Neural cell (in vitro differentiated cells): Measurements from ENCODE around the gene INO80D. TPM values are rescaled to one million over a fixed set of nuclear protein-coding genes. Genes with fewer than 3 reads are reported as not detected.

ENCODE experiments used
- H2AFZ ChIP-seq: fragments of 200-600, 300-800 bp; sonication (generic), shearing (Covaris generic); 2 replicates; pipeline ENCODE4 v1.6.0; 2014; ENCODE audit warnings: low read depth, mild to moderate bottlenecking, antibody characterized with exemption, low read length, moderate library complexity
- H3F3A ChIP-seq: fragments of 200-600 bp; shearing (Covaris generic); 2 replicates; pipeline ENCODE4 v1.6.1; 2016; ENCODE audit warnings: mild to moderate bottlenecking, moderate library complexity, mixed read lengths, antibody characterized with exemption, low read length; ENCODE audit not compliant: insufficient read depth, poor library complexity, severe bottlenecking
- H3K27ac ChIP-seq: fragments of 200-600, 300-800 bp; sonication (generic), shearing (Covaris generic); 2 replicates; pipeline ENCODE4 v1.5.1; 2014; ENCODE audit warnings: mild to moderate bottlenecking, low read length, moderate library complexity
- H3K27me3 ChIP-seq: fragments of 300-800, 200-600 bp; sonication (generic), shearing (Covaris generic); 2 replicates; pipeline ENCODE4 v1.6.0; 2014; ENCODE audit warnings: mild to moderate bottlenecking, low read depth, low read length, moderate library complexity; ENCODE audit not compliant: insufficient read depth
- H3K36me3 ChIP-seq: fragments of 300-800, 200-600 bp; sonication (generic), shearing (Covaris generic); 2 replicates; pipeline ENCODE4 v1.5.1; 2014; ENCODE audit warnings: mild to moderate bottlenecking, antibody characterized with exemption, low read length, moderate library complexity; ENCODE audit not compliant: insufficient read depth
- H3K4me2 ChIP-seq: fragments of 300-800, 200-600 bp; sonication (generic), shearing (Covaris generic); 2 replicates; pipeline ENCODE4 v1.6.0; 2014; ENCODE audit warnings: mild to moderate bottlenecking, low read length
- H3K4me3 ChIP-seq: fragments of 300-800, 200-600 bp; sonication (generic), shearing (Covaris generic); 2 replicates; pipeline ENCODE4 v1.5.1; 2014; ENCODE audit warnings: mild to moderate bottlenecking, low read length, moderate library complexity
- H3K79me2 ChIP-seq: fragments of 200-600 bp; shearing (Covaris generic); replicated peaks from 2 replicates; pipeline ENCODE4 v1.6.0; 2014; ENCODE audit warnings: mild to moderate bottlenecking, low read length, moderate library complexity; ENCODE audit not compliant: insufficient read depth
- H3K9ac ChIP-seq: fragments of 300-800, 200-600 bp; sonication (generic), shearing (Covaris generic); 2 replicates; pipeline ENCODE4 v1.6.1; 2016; ENCODE audit warnings: mild to moderate bottlenecking, low read length, mixed read lengths
- H3K9me2 ChIP-seq: fragments of 200-600 bp; shearing (Covaris generic); 2 replicates; pipeline ENCODE4 v1.6.1; 2016; ENCODE audit warnings: mild to moderate bottlenecking, low read length, mixed read lengths; ENCODE audit not compliant: insufficient read depth
- H3K9me3 ChIP-seq: fragments of 200-600, 300-800 bp; sonication (generic), shearing (Covaris generic); 2 replicates; pipeline ENCODE4 v1.6.1; 2016; ENCODE audit warnings: mild to moderate bottlenecking, mixed run types, low read length, moderate library complexity, mixed read lengths
- H4K20me1 ChIP-seq: fragments of 200-600 bp; shearing (Covaris generic); 2 replicates; pipeline ENCODE4 v1.6.1; 2016; ENCODE audit warnings: mild to moderate bottlenecking, mixed run types; ENCODE audit not compliant: insufficient read depth
- CTCF ChIP-seq: fragments of 450-650 bp; IDR thresholded peaks from 2 replicates; pipeline ENCODE4 v1.5.1; 2014; ENCODE audit warnings: antibody characterized with exemption, mild to moderate bottlenecking, moderate library complexity; ENCODE audit not compliant: poor library complexity, severe bottlenecking
- EP300 ChIP-seq: fragments of 450-650 bp; conservative IDR thresholded peaks from 2 replicates; pipeline ENCODE4 v1.6.1; 2014; ENCODE audit warnings: antibody characterized with exemption, mild to moderate bottlenecking, moderate library complexity; ENCODE audit not compliant: poor library complexity, severe bottlenecking
- EZH2 ChIP-seq: fragments of 200-600, 300-800 bp; shearing (Covaris generic), sonication (generic); IDR thresholded peaks from 2 replicates; pipeline ENCODE4 v1.6.1; 2014; ENCODE audit warnings: antibody characterized with exemption, low read length, borderline replicate concordance, mild to moderate bottlenecking; ENCODE audit not compliant: insufficient read depth, poor library complexity, severe bottlenecking
- MXI1 ChIP-seq: fragments of 450-650 bp; conservative IDR thresholded peaks from 2 replicates; pipeline ENCODE4 v1.6.1; 2014; ENCODE audit warnings: antibody characterized with exemption, mild to moderate bottlenecking; ENCODE audit not compliant: poor library complexity, severe bottlenecking
- POLR2AphosphoS5 ChIP-seq: IDR thresholded peaks from 2 replicates; pipeline ENCODE4 v1.6.1; 2012
- RAD21 ChIP-seq: fragments of 450-650 bp; conservative IDR thresholded peaks from 2 replicates; pipeline ENCODE4 v1.6.1; 2014; ENCODE audit warnings: antibody characterized with exemption, mild to moderate bottlenecking, moderate library complexity
- REST ChIP-seq: IDR thresholded peaks from 2 replicates; pipeline ENCODE4 v1.6.1; 2012; ENCODE audit warnings: borderline replicate concordance
- SMC3 ChIP-seq: fragments of 450-650 bp; conservative IDR thresholded peaks from 2 replicates; pipeline ENCODE4 v1.6.1; 2014; ENCODE audit warnings: antibody characterized with exemption, mild to moderate bottlenecking, moderate library complexity; ENCODE audit not compliant: poor library complexity
- TAF1 ChIP-seq: IDR thresholded peaks from 2 replicates; pipeline ENCODE4 v1.6.1; 2012; ENCODE audit warnings: low read depth
- polyA plus RNA-seq: library from polyadenylated mRNA; depleted of rRNA; stranded (reverse); fragments of >200 nt; gene quantifications from 2 replicates; pipeline ENCODE4 v1.2.3, GENCODE V29; 2014

Gene INO80D
- polyA plus RNA-seq, 1 donor from 2014 or later = 8.7 TPM

- no peak overlapping the region for H3K4me2 ChIP-seq
Measured at GRCh38 chr2:206092297-206092696, 6.3 kb upstream of the INO80D start.

GRCh38 chr2:206088248-206088647 is 2.3 kb upstream of the INO80D start:
- H3K79me2 ChIP-seq = peaks cover 41% of the 10 kb centered on the region
- no peak overlapping the region for H3K27ac ChIP-seq

More at GRCh38 chr2:206092297-206092696, 6.3 kb upstream of the INO80D start:
- H2AFZ ChIP-seq = no peak overlapping the region
- no peaks in the 10 kb centered on the region for H3K9me2 ChIP-seq
- no peak overlapping the region for H3K4me3 ChIP-seq
- no peaks in the 10 kb centered on the region for H3K9me3 ChIP-seq
- TF ChIP-seq EP300 (no peak), MXI1 (no peak), TAF1 (no peak), RAD21 (no peak), REST (no peak), EZH2 (no peak), CTCF (no peak), SMC3 (no peak), POLR2AphosphoS5 (no peak)
- no peaks in the 10 kb centered on the region for H3F3A ChIP-seq
- peaks cover 18% of the 10 kb centered on the region for H3K79me2 ChIP-seq
- H3K27ac ChIP-seq = no peak overlapping the region
- no peaks in the 10 kb centered on the region for H3K36me3 ChIP-seq
- no peak overlapping the region for H3K9ac ChIP-seq
- no peaks in the 10 kb centered on the region for H4K20me1 ChIP-seq
- H3K27me3 ChIP-seq = no peaks in the 10 kb centered on the region

More at GRCh38 chr2:206088248-206088647, 2.3 kb upstream of the INO80D start:
- no peak for TF ChIP-seq SMC3
- TF ChIP-seq TAF1 = no peak
- no peak for TF ChIP-seq RAD21
- Histone ChIP-seq H3K4me2 (no peak overlapping the region), H3K9me2 (no peaks in the 10 kb centered on the region), H3K27me3 (no peaks in the 10 kb centered on the region), H3F3A (no peaks in the 10 kb centered on the region), H3K9me3 (no peaks in the 10 kb centered on the region), H2AFZ (no peak overlapping the region), H3K36me3 (no peaks in the 10 kb centered on the region), H4K20me1 (no peaks in the 10 kb centered on the region), H3K4me3 (peak overlapping the region; percentile 85), H3K9ac (no peak overlapping the region)
